Activated CD4-positive, alpha-beta memory T cell treated with anti-CD3 and anti-CD28 coated beads, Interleukin-2, amount 10 ng/mL, durations not matched to agents 7 days and 5 days (primary cell): Measurements from ENCODE around the gene RASGRF1. TPM values are rescaled to one million over a fixed set of nuclear protein-coding genes. Genes with fewer than 3 reads are reported as not detected.

ENCODE experiments used
- CTCF ChIA-PET: fragments of 350-600 bp; sonication (Branson Sonifier 250); formaldehyde crosslinking; loops from one replicate; lab custom pipeline; 2021; ENCODE audit warnings: antibody characterized with exemption, inconsistent platforms; lab: Charles Lee
- POLR2A ChIA-PET: fragments of 350-600 bp; sonication (Branson Sonifier 250); formaldehyde crosslinking; loops from one replicate; lab custom pipeline; 2021; ENCODE audit warnings: antibody characterized with exemption; lab: Charles Lee
- DNase-seq: peaks from one replicate; pipeline ENCODE4 v3.0.0-alpha.2; 2020
- H3K27ac Mint-ChIP-seq: one replicate; pipeline ENCODE4 v1.8.0; 2021; ENCODE audit warnings: mild to moderate bottlenecking, mixed read lengths
- H3K27me3 Mint-ChIP-seq: one replicate; pipeline ENCODE4 v1.8.0; 2021; ENCODE audit warnings: mixed read lengths
- H3K36me3 Mint-ChIP-seq: one replicate; pipeline ENCODE4 v1.8.0; 2021; ENCODE audit warnings: low read depth, mixed read lengths
- H3K4me1 Mint-ChIP-seq: one replicate; pipeline ENCODE4 v1.8.0; 2021; ENCODE audit warnings: mixed read lengths
- H3K4me3 Mint-ChIP-seq: one replicate; pipeline ENCODE4 v1.8.0; 2021; ENCODE audit warnings: mild to moderate bottlenecking, mixed read lengths
- H3K9me3 Mint-ChIP-seq: one replicate; pipeline ENCODE4 v1.8.0; 2021; ENCODE audit warnings: mixed read lengths
- total RNA-seq, 2 experiments: library from RNA; stranded (reverse); gene quantifications; one replicate each; pipeline ENCODE4 v1.2.3, GENCODE V29; 2021

RASGRF1 gene
- total RNA-seq, 2 experiments from 2014 or later, result not detected

DNA sequence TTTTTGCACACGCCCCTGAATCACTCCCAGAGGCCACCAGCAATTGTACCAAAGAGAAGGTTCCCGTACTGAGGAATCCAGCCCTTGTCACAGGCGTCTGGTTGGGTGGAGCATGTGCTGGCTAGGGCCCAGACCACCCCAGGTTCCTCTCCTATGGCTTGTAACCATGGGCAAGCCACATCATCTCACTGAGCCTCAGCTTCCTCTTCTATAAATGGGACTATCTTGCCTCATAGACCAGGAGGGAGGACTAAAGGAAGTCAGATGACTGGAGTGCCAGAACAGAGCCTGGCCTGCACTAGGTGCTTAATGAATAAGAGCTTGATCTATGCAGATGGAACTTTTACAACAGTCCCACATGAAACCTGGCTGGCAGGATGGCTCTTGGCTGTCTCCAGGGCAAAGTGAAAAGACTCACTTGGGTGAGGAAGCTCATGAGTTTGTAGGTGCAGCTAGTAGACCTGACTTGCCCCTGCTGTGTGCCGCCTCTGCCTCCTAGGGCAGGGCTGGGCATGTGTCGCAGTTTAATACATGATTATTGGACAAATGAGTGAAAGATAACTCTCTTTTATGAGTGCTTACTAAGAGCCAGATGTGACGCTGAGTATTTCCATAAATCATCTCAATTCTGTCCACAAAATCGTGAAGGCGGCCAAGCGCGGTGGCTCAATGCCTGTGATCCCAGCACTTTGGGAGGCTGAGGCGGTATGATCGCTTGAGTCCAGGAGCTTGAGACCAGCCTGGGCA, 175.1 kb downstream of the RASGRF1 start:
- peak overlapping the region; percentile 18 for H3K27ac Mint-ChIP-seq

DNA sequence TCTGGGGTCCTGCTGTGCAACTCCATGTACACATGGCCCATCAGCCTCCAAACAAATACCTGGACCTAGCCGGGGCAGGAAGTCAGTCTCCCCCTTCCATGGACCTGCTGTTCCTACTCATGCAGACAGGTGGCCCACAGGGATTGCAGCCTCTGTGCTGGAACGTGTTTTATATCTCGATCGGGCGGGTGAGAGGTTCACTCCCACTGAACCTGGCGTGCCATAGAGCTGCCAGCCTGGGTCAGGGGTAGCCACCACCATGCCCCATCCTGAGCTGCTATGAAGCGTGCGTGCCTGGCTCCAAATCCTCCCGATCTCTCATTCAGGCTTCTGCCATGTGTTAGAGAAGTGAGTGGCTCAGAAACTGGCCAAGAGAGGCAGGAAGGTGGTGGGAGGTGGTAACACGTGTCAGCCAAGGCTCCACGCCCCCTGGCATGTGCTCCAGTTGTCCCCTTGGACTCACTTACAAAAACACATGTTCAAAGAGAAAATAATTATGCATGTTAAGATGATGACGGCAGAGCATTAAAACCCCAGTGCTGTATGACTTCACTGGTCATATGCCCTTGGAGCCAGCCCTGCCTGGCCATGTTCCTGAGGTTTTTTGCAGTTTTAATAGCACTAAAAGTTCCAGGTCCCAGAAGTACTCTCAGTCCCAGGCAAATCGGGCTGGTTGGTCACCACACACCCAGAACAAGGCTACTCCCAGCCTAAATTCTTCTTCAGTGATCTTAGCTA, 176.4 kb downstream of the RASGRF1 start:
- Mint-ChIP-seq H3K9me3 (no peaks in the 10 kb centered on the region), H3K4me1 (peaks cover 34% of the 10 kb centered on the region), H3K36me3 (peaks cover 65% of the 10 kb centered on the region), H3K4me3 (no peak overlapping the region), H3K27ac (no peak overlapping the region), H3K27me3 (no peaks in the 10 kb centered on the region)
- POLR2A ChIA-PET, result interaction anchor here (0.6 kb wide), 1 partner anchor 31 kb away, joined by 3 read pairs; the partner anchor contains the start of gene CTSH
- DNase-seq, result no peak
- CTCF ChIA-PET, result interaction anchor here (0.7 to 1.6 kb wide), 3 partner anchors 14 to 112 kb away, joined by 3 read pairs; no protein-coding TSS in a partner anchor

More for the DNA sequence above, 175.1 kb downstream of the RASGRF1 start:
- Mint-ChIP-seq H3K4me3 (no peak overlapping the region), H3K27me3 (no peaks in the 10 kb centered on the region), H3K9me3 (no peaks in the 10 kb centered on the region), H3K36me3 (peaks cover 61% of the 10 kb centered on the region), H3K4me1 (peaks cover 23% of the 10 kb centered on the region)
- ChIA-PET POLR2A (interaction anchor here (0.6 to 1.4 kb wide), 3 partner anchors 10 to 29 kb away, joined by 3 read pairs; partner anchors contain the start of gene CTSH), CTCF (interaction anchor here (0.8 to 1.6 kb wide), 2 partner anchors 8 to 110 kb away, joined by 3 read pairs; no protein-coding TSS in a partner anchor)
- no peak for DNase-seq

DNA sequence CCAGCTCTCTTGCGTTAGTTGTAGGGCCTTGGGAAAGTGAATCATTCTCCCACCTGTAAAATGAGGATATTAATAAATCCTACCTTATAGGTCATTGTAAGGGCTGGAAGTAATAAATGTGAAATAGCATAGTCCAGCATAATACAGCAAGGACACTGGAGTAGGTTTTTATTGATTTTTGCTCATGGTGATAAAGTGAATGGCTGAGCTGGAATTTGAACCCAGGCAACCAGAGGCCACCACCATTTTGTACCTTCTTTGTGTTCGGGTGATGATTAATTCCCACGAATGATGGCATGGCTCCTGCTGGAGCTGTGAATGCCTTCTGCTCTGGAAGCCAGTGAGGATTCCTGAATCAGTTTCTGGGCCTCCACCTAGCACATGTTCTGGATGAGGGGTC, 177.6 kb downstream of the RASGRF1 start:
- no peaks in the 10 kb centered on the region for H3K27me3 Mint-ChIP-seq
- ChIA-PET CTCF (no interaction called here), POLR2A (interaction anchor here (0.9 to 1.5 kb wide), 2 partner anchors 10 to 174 kb away, joined by 3 to 4 read pairs; no protein-coding TSS in a partner anchor)
- H3K36me3 Mint-ChIP-seq, result peaks cover 64% of the 10 kb centered on the region
- no peak overlapping the region for H3K27ac Mint-ChIP-seq
- DNase-seq, result no peak
- H3K4me3 Mint-ChIP-seq, result no peak overlapping the region
- peaks cover 35% of the 10 kb centered on the region for H3K4me1 Mint-ChIP-seq
- no peaks in the 10 kb centered on the region for H3K9me3 Mint-ChIP-seq

DNA sequence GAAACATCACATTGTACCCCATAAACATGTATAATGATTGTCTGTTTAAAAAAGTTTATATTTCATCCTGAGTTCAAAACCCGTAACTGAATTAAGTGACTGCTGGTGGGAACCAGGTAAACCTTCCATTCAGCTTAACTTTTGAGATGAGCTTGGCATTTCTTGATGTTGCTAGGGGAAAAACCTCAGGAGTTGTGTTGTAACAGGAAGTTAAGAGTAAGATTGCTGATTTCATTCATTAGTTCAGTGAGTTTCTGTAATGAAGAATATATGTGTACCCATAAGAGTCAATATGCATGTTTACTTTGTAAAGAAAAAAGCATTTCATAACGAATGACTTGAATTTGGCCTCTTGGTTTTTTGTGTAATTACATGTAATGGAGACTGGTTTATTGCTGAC, 178.3 kb downstream of the RASGRF1 start:
- no peak overlapping the region for H3K27ac Mint-ChIP-seq
- peaks cover 68% of the 10 kb centered on the region for H3K36me3 Mint-ChIP-seq
- CTCF ChIA-PET, result no interaction called here

DNA sequence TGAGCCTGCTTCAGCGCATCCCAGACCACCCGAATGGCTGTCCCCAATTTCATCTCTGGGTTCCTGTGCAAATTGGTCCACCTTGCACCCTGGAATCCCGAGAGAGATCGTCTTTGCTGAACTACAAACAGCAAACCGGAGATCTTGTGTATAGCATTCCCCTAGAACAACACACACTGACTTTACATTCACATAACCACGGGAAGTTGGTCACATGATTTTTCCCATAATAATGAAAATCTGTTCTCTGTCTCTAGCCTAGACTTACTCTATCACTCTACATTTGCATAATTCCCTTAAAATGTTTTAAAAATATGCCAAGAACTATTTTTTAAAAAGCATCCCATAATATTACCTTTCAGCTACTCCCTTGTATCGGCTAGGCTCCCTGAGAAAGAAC, 180.3 kb downstream of the RASGRF1 start:
- ChIA-PET CTCF (interaction anchor here (0.6 to 6.1 kb wide), 14 partner anchors 8 to 274 kb away, joined by 3 to 49 read pairs (median 4); no protein-coding TSS in a partner anchor), POLR2A (interaction anchor here (0.8 to 2.1 kb wide), 4 partner anchors 11 to 37 kb away, joined by 3 to 8 read pairs (median 6); partner anchors contain the start of gene MORF4L1)
- Mint-ChIP-seq H3K36me3 (peaks cover 77% of the 10 kb centered on the region), H3K27me3 (no peaks in the 10 kb centered on the region), H3K4me3 (no peak overlapping the region), H3K4me1 (peaks cover 34% of the 10 kb centered on the region), H3K9me3 (no peaks in the 10 kb centered on the region), H3K27ac (no peak overlapping the region)
- DNase-seq, result no peak

More for the DNA sequence above, 178.3 kb downstream of the RASGRF1 start:
- no peak for DNase-seq
- Mint-ChIP-seq H3K4me1 (peaks cover 35% of the 10 kb centered on the region), H3K4me3 (no peak overlapping the region), H3K27me3 (no peaks in the 10 kb centered on the region), H3K9me3 (no peaks in the 10 kb centered on the region)
- POLR2A ChIA-PET, result interaction anchor here (1.5 to 2.2 kb wide), 2 partner anchors 9 to 24 kb away, joined by 4 to 6 read pairs; no protein-coding TSS in a partner anchor

Other genes starting within 250 kb of the RASGRF1 start
- 100 to 1,000 TPM; 278 to 280 TPM for gene MORF4L1, start 217.9 kb downstream of the RASGRF1 start, total RNA-seq
- gene CTSH, start 145.7 kb downstream of the RASGRF1 start, total RNA-seq, result 100 to 1,000 TPM; 257 to 273 TPM
- not detected for gene ANKRD34C, start 191.9 kb upstream of the RASGRF1 start, total RNA-seq
- 10 to 100 TPM; 34.8 to 35.9 TPM for gene TMED3, start 220.3 kb upstream of the RASGRF1 start, total RNA-seq